Amygdala (tissue), 56 donors: Measurements from ENCODE around the gene BDNF.
"Not testable (repeated sequence)": the region's sequence is repeated elsewhere in the genome, so short reads cannot be mapped to it uniquely, and the experiment has no call there.

Source experiments
- DNase-seq, 56 donors: peaks; one replicate each; lab custom pipeline; 2025; lab: John Stamatoyannopoulos, UW

Gene BDNF

DNA sequence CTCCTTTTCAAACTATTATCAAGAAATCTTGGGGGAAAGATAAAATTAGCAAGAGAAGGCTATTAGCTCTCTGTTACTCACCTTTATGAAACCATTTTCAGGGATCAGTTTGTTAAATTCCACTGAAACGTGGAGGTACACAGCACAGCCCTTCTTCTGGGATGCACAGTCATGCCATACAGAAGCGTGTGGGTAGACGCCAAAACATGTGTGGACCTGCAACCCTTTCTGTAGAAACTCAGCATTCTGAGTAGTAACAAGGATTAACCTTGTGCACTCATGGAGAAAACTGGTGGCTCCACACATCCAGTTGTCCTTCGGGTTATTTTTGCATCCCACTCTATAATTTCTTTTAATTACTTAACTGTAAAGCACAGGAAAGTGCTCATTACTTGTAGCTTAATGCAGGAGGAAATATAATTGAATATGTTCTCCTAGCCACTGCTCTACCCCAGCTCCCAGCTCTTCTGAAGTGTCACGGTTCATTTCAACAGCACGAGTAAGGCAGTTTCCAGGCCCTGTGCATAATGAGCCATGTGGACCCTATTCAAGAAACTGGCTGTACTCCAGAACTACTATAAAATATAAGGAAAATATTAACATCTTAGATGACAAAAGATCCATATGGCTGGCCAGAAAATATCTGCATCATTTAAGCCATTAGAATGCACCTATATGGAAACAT is 26.1 kb downstream of the BDNF start:
- no peak for DNase-seq

DNA sequence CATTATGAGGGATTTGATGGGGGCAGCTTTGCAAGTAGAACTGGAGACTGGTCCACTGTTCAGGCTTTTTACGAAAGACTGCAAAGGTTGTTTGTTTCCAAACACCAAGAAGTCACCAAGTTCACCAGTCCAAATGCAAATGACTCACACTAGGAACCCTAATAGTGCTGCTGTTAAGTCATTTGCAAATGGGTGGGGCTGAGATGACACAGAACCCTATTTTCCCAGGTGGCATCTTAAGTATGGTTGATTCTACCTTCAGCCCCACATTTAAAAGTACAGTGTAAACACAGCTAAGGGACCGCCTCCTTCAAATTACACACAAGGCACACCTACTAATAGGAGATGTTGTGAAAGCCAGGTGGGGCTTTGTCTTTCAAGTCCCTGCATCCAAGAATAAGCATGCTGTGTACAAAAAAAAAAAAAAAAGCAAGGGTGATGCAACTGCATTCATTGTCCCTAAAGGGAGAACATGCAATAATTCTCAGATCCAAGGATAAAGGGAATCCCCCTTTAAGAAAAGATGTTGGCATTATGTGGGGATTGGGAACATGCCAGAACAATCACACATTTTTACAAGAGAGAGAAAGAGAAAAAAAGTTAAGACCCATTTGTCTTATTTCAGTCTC is 27.3 kb downstream of the BDNF start:
- DNase-seq, result no peak

DNA sequence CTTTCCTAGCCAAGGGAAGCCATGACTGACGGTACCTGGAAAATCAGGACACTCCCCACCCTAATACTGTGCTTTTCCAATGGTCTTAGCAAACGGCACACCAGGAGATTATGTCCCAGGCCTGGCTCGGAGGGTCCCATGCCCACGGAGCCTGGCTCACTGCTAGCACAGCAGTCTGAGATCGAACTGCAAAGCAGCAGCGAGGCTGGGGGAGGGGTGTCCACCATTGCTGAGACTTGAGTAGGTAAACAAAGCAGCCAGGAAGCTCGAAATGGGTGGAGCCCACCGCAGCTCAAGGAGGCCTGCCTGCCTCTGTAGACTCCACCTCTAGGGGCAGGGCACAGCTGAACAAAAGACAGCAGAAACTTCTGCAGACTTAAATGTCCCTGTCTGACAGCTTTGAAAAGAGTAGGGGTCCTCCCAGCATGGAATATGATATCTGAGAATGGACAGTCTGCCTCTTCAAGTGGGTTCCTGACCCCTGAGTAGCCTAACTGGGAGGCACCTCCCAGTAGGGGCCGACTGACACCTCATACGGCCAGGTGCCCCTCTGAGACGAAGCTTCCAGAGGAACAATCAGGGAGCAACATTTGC is 34.6 kb downstream of the BDNF start:
- DNase-seq, result not testable (repeated sequence)

- DNase-seq, result no peak
These were observed 36.9 kb downstream of the BDNF start for GRCh38 chr11:27663326-27663725.

DNA sequence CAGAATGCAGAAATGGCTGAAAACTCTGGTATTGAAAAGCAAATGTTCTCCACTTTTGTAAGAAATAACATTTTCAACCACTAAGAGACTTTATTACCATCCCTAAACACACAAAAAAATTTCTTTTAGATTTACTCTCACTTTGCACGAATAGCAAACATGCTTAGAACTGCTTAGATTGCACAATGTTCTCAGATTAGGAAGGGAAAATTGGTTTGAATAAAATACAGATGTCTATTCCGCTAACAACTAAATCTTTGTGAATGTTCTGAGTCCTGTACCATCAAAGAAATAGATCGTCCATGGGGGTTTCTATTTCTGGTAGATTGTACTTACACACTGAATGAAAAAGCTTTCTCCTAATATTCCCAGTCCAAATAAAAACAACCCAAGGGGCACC is 40.1 kb downstream of the BDNF start:
- no peak for DNase-seq

GRCh38 chr11:27658535-27659236 is 41.6 kb downstream of the BDNF start:
- DNase-seq, result no peak

DNA sequence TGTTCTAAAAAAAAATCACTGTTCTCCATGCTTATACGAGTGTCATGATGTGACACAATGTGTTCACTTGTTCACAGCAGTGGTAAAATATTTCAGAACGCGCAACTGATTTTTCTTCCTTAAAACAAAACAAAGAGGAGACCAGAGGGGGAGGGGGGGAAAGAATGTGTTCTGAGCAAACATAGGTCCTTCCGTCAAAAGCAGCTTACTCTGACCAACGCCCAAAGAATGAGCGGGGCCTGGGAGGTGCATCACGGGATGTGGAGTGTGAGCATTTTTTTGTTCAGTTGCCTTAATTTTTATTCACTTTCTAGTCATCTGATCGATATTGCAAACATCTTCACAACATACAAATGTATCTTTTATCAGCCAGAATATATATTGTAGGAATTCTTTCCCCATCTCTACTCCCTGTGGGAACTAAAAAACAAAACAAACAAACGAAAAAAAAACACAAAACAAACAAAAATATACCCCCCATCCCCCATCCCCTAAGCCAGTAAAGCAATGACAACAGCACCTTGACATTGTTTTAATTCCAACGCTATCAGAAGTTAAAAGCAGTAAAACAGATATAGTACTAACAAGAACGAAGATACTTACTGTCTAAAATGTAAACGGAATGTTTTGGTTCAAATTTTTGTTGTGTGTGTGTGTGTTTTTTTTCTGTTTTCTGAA is 43.3 kb downstream of the BDNF start:
- no peak for DNase-seq

DNA sequence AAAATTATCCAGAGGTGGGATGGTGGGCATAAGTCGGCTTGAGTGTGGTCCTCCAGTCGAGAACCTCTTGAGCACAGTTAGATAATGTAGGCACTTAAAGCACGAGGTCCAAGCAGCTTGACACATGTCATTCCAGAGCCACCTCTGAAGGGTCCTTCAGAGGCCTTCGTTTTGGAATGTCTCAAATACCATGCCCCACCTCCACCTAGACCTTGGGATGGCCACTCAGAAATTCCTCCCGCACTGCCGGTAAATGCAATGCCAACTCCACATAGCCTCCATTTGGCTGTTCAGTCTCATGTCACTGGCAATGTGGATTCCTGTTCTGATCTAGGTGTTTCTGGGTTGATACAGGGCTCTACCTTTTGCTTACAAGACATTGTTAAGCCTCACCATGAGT is 43.9 kb downstream of the BDNF start:
- DNase-seq, result no peak

GRCh38 chr11:27653990-27654758 is 46.1 kb downstream of the BDNF start:
- no peak for DNase-seq

GRCh38 chr11:27651711-27652110 is 48.5 kb downstream of the BDNF start:
- DNase-seq, result no peak

GRCh38 chr11:27650988-27651387 is 49.3 kb downstream of the BDNF start:
- DNase-seq, result no peak

DNA sequence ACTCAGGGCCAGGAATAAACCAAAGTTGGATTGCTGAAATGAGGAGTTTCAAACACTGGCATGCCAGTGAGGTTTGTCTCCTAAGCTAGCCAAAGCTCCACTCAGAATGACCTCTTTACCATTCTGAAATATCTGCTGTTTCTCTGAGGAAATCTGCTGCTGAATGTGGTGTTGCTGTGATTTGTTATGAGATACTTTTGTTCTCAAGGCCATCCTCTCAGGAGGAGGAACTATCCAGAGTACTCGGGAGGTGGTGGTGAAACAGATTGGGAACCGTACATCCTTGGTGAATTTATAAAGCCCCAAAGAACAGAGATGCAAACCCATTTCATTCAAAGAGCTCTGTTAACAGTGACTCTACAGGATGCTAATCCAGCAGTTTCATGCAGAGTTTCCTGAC is 50.5 kb downstream of the BDNF start:
- DNase-seq, result no peak

- no peak for DNase-seq
These were observed 51.4 kb downstream of the BDNF start for GRCh38 chr11:27648840-27649239.

- no peak for DNase-seq
These were observed 54.0 kb downstream of the BDNF start for GRCh38 chr11:27646051-27646818.

DNA sequence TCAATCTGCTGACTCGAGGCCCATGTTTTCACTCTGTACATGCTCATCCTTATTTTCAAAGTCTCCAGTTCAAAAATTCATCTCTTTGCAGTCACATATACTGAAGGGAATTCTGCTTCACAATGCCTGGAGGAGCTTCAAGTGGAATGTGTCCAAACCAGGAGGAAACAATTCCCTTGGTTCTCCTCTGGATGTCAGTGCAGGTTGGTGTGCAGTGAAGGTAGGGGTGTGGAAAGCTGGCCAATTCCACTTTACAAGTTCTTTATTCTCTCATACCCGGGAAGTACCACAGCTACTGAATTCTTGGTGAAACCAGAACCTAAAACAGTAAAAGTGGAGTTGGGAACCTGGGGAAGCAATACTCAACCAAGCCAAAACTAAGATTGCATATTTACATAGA is 57.3 kb downstream of the BDNF start:
- DNase-seq, result no peak

DNA sequence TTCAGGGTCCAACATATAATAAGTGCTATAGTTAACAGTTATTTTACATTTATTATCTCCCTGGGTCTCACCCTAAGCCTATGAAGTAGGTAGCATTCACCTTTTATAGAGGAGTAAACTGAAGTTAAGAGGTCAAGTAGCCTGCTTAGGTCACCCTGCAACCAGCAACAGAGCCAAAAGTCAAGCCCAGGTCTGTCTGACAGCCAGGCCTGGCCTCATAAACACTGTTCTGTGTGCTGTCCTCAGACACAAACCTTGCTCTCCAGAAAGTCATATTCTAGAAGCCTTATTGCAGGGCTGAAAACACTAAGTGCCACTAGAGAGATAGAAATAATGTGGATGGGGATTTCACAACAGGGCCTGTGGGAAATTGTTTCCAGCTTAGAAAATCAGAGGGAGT is 59.3 kb downstream of the BDNF start:
- no peak for DNase-seq

DNA sequence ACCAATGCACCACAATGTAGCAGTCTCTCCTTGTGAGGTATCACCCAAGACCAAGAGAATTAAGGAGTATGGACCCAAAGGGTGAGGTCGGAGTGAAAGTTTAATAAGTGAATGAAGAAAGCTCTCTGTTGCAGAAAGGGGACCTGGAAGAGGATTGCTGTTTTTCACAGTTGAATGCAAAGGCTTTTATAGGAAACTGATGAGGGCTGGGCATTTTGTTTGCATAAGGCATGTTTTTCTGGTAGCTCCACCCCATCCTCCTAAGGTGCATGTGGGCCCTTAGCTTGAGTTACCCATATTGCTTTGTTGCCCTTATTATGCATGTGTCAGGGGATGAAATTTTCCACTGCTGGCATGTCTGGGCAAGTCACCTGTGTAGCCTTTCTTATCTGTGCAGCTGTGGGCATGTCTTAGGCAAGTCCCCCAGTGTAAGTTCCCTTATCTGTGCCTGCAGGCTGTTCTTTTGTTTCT is 64.7 kb downstream of the BDNF start:
- DNase-seq, result no peak

- DNase-seq, result not testable (repeated sequence)
These were observed 65.5 kb downstream of the BDNF start for GRCh38 chr11:27634776-27635175.

DNA sequence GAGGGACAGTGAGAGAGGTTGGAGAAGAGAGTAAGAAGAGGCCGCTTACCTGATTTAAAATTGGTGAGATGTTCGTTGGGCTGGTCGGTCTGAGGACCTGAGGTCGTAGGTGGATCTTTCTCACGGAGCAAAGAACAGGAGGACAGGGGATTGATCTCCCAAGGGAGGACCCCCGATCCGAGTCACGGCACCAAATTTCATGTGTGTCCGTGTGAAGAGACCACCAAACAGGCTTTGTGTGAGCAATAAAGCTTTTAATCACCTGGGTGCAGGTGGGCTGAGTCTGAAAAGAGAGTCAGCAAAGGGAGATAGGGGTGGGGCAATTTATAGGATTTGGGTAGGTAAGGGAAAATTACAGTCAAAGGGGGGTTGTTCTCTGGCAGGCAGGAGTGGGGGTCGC is 66.0 kb downstream of the BDNF start:
- not testable (repeated sequence) for DNase-seq
